ENCODE results near the gene SLC12A4.
"Not testable (repeated sequence)": the region's sequence is repeated elsewhere in the genome, so short reads cannot be mapped to it uniquely, and the experiment has no call there.

The SLC12A4 gene

DNA sequence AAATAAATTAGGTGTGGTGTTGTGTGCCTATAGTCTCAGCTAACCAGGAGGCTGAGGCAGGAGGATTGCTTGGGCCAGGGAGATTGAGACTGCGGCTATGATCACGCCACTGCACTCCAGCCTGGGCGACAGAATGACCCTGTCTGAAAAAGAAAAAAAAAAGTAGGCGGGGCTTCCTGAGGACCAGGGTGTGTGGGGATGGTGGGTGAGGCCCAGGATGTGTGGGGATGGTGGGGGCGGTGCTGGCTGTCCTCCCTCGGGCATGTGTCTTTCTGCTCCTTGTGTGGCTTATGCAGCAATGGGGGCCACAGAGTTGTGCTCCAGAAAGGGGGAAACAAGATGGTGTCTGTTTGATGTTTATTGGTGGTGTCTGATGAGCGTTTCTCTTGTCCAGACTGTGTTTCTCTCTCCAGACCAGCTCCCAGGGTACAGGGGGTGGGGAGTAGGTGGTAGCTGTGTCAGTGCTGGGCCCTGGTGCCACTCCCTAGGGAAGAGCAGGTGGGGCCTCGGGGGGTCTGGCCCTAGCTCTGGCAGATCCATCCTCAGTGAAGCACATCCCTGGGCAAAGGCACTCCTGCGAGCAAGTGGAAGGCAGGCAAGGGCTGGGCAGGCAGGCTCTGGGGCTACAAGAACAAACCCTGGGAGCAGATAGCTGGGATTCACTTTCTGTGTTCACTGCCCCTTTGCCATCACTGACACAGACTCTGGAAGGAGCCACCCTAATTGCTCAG lies 26.8 kb downstream of the SLC12A4 start:
- no peak for DNase-seq (ENCODE audit: low read depth)

DNA sequence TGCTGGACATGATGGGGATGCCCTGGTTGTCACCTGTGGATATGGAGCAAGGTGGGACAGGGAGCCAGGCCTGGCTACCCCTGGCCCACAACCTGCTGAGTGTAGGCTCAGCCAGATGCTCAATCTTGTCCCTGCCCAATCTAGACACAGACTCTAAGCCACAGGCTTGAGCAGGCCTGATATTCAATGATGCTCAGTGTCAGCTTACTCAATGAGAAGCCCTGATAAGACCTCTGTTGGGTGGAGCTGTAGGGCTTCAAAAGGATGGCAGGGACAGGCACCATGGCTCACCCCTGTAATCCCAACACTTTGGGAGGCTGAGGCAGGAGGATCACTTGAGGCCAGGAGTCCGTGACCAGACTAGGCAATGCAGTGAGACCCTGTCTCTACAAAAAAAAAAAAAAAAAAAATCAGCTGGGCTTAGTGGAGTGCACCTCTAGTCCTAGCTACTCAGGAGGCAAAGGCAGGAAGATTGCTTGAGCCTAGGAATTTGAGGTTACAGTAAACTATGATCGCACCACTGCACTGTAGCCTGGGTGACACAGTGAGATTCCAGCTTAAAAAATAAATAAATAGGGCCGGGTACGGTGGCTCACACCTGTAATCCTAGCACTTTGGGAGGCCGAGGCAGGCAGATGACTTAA lies 27.9 kb downstream of the SLC12A4 start:
- no peak for DNase-seq (ENCODE audit: low read depth)

DNA sequence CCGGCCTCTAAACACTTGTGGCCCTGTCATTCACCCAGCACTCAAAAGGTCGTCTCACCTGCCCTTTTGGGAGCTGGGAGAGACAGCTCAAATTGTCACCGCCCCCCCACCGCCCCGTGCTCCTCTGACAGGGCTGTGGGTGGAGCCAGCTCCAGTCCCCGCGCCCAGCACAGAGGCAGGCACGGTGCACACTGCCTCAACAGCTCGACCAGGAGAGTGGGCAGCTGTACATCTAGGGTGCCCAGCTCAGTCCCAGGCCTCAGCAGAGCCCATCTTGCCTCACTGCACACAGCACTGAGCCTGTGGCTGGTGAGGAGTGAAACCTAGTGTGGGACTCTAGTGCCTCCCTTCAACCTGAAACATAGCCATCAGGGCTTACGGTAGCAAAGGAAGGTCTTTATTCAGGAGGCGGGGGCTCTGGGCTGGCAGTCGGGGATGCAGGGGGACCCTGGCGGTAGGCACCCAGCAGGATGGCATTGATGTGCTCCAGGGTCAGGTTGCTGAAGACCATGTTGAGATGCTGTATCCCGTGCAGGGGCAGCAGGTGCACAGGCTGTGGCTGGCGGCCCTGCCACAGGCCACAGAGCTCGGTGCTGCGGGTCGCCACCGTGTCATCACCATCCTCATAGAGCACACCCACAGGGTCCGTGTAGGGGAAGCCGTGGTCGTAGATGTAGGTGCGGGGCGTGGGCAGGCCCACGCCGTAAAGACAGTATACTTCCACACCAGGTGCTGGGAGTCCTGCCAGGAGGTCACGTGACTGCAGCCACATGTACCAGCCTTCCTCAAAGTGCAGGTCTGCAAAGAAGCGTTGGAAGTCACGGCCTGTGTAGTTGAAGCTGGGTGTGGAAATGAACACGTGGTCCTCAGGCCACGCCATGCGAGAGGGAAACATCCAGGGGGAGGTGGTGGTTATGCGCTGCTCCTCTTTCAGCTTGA lies 28.7 kb downstream of the SLC12A4 start:
- DNase-seq (ENCODE audit: low read depth) = no peak

DNA sequence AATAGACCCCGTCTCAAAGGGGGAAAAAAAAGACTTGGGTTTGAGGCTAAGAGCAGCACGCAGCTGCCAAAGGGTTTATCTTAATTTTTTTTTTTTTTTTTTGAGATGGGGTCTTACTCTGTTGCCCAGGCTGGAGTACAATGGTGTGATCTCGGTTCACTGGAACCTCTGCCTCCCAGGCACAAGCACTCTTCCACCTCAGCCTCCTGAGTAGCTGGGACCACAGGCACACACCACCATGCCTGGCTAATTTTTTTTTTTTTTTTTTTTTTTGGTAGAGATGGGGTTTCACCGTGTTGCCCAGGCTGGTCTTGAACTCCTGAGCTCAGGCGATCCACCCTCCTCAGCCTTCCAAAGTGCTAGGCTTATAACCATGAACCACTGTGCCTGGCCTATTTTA lies 30.7 kb downstream of the SLC12A4 start:
- not testable (repeated sequence) for DNase-seq (ENCODE audit: low read depth)

DNA sequence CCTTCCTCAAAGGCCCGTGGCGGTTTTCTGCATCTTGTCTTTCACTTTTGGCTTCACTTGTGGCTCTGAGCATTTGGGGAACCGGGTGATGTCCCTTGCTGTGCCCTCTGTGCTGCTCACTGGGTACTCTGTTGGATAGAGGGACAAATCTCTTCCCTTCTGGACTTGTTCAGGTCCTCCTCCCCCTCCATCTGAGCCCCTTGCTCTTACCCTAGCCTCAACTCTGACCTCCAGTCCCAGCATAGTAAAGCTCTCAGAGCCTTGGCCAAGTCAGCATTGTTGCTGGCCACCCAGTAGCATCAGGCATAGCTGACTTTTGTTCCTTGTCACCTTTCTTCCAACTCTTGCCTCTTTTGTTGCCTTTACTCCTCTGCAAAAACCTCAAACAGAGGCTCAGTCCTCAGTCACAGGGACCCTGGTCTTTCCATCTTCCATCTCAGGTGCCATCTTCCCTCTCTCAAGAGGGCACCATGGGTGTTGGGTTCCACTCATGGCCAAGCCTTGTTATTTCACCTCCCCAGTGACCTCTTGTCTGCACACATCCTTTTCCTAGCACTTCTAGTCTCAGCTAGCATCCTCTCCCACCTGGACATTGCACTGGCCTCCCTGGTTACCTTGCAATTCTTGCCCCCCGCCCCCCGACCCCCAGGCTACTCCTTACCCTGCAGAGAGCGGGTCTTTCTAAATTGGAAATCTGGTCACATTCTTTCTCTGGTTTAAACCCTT lies 31.4 kb downstream of the SLC12A4 start:
- DNase-seq (ENCODE audit: low read depth) = peak; percentile 61

DNA sequence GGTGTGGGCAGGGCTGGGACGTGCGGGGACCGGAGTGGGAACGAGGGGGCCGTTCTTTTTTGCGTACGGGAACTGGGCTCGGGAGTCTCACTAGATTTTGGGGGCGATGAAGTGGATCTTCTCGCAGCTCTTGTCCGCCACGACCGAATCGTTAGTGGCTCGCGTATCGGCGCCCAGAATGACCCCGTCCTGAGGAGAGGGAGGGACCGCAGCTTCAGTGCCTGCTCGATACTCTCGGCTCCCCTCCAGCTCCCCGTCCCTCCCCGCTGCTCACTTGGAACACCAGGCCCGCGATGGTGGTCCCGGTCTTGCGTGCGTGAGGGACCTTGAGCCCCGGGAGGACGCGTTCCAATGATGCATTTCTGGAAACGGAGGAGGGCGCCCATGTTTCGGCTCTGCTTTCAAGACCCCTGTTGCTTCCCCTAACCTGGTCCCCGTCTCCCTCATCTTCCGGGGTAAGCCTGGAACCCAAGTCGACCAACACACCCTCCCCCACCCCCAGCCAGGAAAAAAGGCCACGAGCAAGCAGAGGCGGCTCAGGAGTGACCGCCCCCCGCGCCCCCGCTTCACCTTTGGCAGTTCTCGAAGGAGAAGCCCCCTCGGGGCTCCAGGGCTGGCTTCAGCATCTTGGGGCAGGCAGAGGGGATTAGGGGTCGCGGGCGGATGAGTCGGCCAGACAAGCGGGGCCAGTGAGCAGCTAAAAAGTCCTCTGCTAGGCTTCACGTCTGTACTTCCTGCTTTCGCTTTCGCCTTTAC lies 32.1 kb downstream of the SLC12A4 start, which contains the start of gene PSMB10:
Gene PSMB10, minus strand, starts transcription at position 727 of the 756 bp plus-strand sequence. Its CDS starts 101 bp downstream, at position 626.
- peak; percentile 19 for DNase-seq (ENCODE audit: low read depth)

DNA sequence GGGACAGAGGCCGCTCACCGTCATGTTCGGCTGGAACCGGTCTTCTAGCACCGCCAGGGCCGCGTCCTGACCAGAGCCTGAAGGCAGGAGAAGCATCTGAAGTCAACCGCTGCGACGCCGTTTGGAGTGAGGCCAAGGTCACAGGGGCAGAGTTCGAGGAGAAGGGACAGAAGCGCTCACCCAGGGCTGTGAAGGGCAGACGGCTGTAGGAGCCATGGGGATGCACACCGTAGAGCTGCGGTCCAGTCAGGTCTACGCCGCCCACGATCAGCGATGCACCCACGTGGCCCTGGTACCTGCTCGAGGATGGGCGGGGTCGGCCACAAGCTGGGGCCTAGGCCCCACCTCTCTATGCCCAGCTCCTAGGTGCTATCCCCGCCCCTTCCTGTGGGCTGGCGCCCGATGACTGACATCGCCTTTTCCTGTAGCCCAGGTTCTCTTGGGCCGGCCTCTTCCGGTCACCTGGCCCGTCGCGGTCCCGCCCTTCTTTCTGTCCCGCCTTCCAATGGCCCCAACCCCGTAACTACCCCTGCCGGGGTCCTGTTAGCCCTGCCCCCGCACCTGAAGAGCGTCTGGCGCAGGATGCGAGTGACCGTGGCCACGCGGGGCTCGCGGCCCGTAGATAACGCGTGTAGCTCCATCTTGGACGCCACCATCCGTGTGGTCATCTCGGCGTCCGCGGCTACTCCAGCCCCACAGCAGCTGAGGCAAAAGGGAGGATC lies 32.9 kb downstream of the SLC12A4 start:
- DNase-seq (ENCODE audit: low read depth) = peak; percentile 91

DNA sequence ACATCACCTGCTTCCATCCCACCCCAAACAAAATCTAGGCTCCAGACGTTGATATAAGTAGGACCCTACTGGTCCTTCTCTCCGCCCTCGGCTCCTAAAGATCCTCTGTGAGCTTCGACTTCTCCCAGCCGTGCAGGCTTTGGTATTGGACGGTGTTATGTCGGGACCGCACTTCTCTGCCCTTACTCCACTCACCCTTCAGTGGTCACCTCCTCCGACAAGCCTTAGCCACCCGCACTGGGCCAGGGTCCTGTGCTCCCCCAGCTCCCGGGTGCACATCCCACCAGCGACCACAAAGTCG lies 33.4 kb downstream of the SLC12A4 start:
- no peak for DNase-seq (ENCODE audit: low read depth)

DNA sequence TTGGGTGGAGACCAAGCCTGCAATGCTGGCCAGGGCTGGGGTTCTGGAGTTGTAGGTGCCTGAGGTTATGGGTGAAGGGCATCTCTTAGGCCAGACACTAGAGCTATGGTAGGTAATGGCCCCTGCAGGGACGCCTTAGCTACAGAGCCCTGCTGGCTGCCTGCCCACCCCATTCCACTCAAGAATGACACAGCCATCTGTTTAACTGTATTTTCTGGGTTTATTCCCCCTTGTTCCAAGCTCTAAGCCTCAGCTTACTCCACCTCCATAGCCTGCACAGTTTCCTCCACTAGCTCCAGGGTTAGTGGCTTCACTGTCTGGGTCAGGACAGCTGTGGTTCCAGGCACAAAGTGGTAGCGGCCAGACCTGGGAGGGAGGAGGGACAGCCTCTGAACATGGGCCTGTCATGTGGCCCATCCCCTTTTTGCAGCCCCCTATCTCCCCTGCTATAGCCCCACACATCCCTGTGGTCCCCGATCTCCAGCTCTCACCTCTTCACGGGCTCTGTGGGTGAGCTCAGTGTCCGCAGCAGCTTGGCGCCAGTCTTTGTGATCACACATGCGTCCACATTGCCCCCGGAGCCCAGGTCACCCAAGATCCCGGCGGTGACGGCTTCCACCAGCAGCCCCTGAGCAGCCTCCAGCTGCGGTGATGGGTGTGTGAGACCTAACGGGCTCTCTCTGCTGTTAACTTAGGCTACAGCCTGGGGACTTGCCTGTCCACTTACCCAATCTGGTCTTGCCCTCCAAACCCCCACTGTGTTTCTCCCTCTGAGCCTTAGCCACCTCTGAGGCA lies 33.9 kb downstream of the SLC12A4 start:
- DNase-seq (ENCODE audit: low read depth) = no peak

DNA sequence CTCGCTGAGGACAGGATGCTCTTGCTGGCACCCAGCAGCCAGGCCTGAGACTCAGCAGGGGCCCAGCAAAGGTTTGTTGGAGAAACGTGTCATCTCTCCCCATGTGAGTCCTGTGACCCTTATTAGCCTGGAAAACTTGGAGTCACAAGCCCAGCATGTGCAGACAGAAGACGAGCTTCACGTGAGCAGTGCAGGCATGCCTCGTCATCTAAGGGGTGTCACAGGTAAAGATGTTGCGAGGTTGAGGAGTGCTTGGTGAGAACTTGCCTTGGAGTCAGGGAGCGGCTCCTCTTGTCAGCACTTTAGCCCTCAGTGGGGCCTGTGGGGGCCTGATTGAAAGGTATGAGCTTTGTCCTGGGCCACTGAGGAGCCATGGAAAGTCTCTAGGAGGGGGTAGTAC lies 34.6 kb downstream of the SLC12A4 start:
- DNase-seq (ENCODE audit: low read depth) = no peak

DNA sequence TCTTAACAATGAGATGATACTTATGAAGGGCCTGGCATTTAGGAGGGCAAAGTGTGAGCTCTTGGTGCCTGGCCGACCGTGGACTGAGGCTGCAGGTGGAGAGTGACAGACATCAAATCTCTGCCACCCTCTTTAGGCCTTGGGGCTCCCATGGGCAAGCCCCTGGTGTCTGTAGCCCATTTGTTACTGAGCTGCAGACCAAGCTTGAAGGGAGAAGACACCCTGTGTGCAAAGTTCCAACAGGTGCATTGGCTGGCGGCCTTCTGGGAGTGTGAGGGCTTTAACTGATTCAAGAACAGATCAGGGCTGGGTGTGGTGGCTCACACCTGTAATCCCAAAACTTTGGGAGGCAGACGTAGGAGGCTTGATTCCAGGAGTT lies 36.0 kb downstream of the SLC12A4 start:
- no peak for DNase-seq (ENCODE audit: low read depth)

DNA sequence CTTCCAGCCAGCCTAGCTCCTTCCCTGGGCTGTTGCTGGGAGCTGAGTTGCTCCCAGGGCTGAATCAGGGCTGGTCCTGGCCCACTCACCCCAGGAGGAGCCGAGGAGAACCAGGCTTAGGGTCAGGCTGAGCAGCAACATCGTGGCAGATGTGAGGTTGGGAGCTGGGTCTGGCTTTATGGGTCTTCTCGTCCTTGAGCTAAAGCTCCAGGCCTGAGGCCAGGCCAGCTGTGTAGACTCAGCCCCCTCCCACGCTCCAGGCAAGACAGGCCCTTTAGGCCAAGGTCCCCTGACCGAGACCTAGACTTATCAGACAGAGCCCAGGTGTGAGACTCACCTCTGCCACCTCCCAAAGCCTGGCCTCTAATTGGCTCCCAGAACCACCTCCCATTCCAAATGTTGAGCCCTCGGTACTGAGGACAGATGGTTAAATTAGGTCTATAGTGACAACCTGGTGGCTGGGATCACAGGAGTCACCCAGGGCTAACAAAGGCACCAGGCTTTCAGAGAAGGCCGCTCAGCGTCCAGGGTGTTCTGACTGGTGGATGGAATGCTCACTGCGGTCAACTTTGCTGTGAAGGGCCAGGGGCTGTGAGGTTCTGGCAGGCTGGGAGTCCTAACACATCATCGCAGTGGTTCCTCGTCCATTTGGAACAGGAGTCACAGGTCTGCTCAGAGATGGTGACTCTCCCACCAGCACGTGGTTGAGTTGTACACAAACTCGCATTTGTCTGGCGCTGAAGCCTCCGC lies 36.5 kb downstream of the SLC12A4 start, which contains the start of gene CTRL:
Gene CTRL, minus strand, starts transcription at position 151 of the 750 bp plus-strand sequence. Its CDS starts 10 bp downstream, at position 141.
- no peak for DNase-seq (ENCODE audit: low read depth)

DNA sequence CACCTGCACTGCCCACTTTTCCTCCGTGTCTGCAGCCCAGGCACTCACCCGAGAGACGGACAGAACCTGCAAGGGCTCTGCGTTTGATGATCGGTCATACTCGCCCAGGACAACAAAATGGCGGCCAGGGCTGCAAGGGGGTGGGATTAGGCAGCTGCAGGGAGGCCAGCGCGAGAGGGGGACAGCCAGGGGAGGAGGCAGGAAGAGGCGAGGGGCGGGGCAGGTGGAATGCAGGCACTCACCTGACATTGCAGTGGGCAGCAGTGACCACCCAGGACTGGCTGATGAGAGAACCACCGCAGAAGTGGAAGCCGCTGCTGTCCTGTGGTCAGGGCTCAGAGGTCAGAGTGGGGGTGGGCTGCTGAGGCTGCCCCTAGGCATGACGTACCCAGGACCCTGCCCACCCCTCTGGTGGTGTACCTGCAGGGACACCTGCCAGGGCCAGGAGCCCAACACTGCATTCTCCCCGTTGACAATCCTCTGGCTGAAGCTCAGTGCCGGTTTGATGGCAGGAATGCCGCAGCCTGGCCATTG lies 37.7 kb downstream of the SLC12A4 start:
- DNase-seq (ENCODE audit: low read depth) = no peak

DNA sequence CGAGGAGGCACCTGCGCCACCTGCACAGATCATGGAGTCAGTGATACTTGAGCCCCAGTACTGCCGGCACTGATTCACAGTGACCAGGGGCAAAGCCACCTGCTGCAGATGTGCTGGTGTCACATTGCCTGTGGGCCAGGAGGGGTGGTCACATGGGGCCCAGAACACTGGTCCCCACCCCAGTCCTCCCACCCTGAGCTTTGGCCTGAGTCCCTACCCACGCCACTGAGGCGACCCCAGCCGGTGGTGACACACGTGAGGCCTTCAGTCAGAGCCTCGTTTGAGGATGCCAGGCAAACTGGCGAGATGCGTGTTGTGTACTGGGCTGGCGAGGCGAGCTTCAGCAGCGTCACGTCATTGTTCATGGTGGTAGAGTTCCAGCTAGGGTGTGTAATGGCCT lies 38.2 kb downstream of the SLC12A4 start:
- DNase-seq (ENCODE audit: low read depth) = no peak

DNA sequence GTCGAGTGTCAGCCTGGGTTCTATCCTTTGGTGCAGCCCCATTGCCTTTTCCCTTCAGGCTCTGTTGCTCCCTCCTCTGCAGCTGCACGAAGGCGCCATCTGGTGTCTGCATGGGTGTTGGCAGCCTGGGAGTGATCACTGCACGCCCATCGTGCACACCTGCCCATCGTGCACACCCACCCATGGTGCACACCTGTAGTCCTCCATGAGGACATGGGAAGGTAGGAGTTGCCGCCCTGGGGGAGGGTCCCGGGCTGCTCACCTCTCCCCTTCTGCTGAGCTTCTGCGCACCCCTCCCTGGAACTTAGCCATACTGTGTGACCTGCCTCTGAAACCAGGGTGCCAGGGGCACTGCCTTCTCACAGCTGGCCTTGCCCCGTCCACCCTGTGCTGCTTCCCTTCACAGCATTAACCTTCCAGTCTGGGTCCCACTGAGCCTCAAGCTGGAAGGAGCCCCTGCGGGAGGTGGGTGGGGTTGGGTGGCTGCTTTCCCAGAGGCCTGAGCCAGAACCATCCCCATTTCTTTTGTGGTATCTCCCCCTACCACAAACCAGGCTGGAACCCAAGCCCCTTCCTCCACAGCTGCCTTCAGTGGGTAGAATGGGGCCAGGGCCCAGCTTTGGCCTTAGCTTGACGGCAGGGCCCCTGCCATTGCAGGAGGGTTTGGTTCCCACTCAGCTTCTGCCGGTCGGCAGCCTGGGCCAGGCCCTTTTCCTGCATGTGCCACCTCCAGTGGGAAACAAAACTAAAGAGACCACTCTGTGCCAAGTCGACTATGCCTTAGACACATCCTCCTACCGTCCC lies 39.7 kb downstream of the SLC12A4 start:
- peak; percentile 56 for DNase-seq (ENCODE audit: low read depth)

DNA sequence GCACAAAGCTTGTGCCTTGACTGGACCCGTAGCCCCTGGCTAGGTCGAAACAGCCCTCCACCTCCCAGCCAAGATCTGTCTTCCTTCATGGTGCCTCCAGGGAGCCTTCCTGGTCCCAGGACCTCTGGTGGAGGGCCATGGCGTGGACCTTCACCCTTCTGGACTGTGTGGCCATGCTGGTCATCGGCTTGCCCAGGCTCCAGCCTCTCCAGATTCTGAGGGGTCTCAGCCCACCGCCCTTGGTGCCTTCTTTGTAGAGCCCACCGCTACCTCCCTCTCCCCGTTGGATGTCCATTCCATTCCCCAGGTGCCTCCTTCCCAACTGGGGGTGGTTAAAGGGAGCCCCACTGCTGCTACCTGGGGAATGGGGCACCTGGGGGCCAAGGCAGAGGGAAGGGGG lies 40.3 kb downstream of the SLC12A4 start:
- DNase-seq (ENCODE audit: low read depth) = no peak

DNA sequence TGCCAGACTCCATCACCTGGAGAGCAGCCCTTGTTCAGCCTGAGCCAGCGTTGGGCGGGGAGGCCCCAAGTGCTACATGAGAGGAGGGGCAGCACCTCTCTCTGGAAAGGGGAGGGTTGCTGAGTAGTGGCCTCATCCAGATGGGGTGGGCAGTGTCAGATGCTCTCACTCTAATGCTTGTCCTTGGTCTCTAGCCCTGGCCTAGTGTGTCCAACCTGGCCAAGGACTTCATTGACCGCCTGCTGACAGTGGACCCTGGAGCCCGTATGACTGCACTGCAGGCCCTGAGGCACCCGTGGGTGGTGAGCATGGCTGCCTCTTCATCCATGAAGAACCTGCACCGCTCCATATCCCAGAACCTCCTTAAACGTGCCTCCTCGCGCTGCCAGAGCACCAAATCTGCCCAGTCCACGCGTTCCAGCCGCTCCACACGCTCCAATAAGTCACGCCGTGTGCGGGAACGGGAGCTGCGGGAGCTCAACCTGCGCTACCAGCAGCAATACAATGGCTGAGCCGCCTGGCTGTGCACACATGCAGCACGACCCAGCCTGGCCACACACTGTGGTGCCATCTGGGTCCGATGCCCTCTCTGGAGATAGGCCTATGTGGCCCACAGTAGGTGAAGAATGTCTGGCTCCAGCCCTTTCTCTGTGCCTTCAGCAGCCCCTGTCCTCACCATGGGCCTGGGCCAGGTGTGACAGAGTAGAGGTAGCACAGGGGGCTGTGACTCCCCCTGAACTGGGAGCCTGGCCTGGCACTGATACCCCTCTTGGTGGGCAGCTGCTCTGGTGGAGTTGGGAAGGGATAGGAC lies 41.1 kb downstream of the SLC12A4 start:
- DNase-seq (ENCODE audit: low read depth) = no peak
